Esophagus muscularis mucosa (tissue), 4 donors: Measurements from ENCODE around the gene FAM133A. TPM values are rescaled to one million over a fixed set of nuclear protein-coding genes. Genes with fewer than 3 reads are reported as not detected.

Experiments used
- DNase-seq: peaks from one replicate; pipeline ENCODE4 v3.0.0-alpha.2; 2017; ENCODE audit errors: extremely low spot score
- H3K27ac ChIP-seq, 4 donors: fragments of 200-600 bp; sonication (generic); replicated peaks in 1 of 4; 1 replicate in 3 of 4; 2 replicates in 1 of 4; pipeline ENCODE4 v1.5.1; 2016 to 2019; ENCODE audit warnings: mild to moderate bottlenecking in 1 of 4
- H3K27me3 ChIP-seq, 4 donors: fragments of 200-600 bp; sonication (generic); one replicate each; pipeline versions ENCODE4 v1.5.1 to v1.6.0; 2016 to 2019
- H3K36me3 ChIP-seq, 4 donors: fragments of 200-600 bp; sonication (generic); one replicate each; pipeline ENCODE4 v1.5.1; 2016 to 2019
- H3K4me1 ChIP-seq, 4 donors: fragments of 200-600 bp; sonication (generic); one replicate each; pipeline ENCODE4 v1.5.1; 2016 to 2019
- H3K4me3 ChIP-seq, 4 donors: fragments of 200-600 bp; sonication (generic); 1 replicate in 2 of 4; 2 replicates in 2 of 4; pipeline ENCODE4 v1.5.1; 2016 to 2019; ENCODE audit warnings: mild to moderate bottlenecking in 4 of 4, moderate library complexity in 1 of 4
- H3K9me3 ChIP-seq, 4 donors: fragments of 200-600 bp; sonication (generic); 1 replicate in 3 of 4; 2 replicates in 1 of 4; pipeline ENCODE4 v1.5.1; 2016 to 2019
- CTCF ChIP-seq, 3 experiments: fragments of 200-600 bp in 2 of 3; fragments of 450-650 bp in 1 of 3; sonication (generic) in 2 of 3; IDR thresholded peaks; one replicate each; pipeline ENCODE4 v1.5.1; 2017 to 2019; ENCODE audit warnings: antibody characterized with exemption in 3 of 3, mild to moderate bottlenecking in 2 of 3, moderate library complexity in 1 of 3
- EP300 ChIP-seq: sonication (generic); formaldehyde crosslinking; IDR thresholded peaks from one replicate; pipeline ENCODE4 v1.6.1; 2017; ENCODE audit warnings: antibody characterized with exemption
- POLR2A ChIP-seq: fragments of 450-650 bp; IDR thresholded peaks from one replicate; pipeline ENCODE4 v1.6.1; 2017; ENCODE audit warnings: antibody characterized with exemption, moderate library complexity, mild to moderate bottlenecking, low read depth
- POLR2AphosphoS5 ChIP-seq, 2 donors: sonication (generic); formaldehyde crosslinking; IDR thresholded peaks; one replicate each; pipeline ENCODE4 v1.6.1; 2017; ENCODE audit warnings: antibody characterized with exemption in 2 of 2
- WGBS: methylation state at CpG from one replicate; pipeline ENCODE4 v1.1.5; 2018; 5-methylcytosine and 5-hydroxymethylcytosine counted together
- intact Hi-C: fragments of 100-400 bp; cut with DNase I; formaldehyde crosslinking; loops from one replicate; pipeline ENCODE4 v1.15.1; 2023
- total RNA-seq, 4 donors: library from RNA; depleted of rRNA; stranded (reverse); fragments of >200 nt; gene quantifications; one replicate each; pipeline versions ENCODE4 v1.1.0 to v1.2.1, GENCODE V29; 2016

The FAM133A gene
- total RNA-seq, 4 donors from 2014 or later = not detected

DNA sequence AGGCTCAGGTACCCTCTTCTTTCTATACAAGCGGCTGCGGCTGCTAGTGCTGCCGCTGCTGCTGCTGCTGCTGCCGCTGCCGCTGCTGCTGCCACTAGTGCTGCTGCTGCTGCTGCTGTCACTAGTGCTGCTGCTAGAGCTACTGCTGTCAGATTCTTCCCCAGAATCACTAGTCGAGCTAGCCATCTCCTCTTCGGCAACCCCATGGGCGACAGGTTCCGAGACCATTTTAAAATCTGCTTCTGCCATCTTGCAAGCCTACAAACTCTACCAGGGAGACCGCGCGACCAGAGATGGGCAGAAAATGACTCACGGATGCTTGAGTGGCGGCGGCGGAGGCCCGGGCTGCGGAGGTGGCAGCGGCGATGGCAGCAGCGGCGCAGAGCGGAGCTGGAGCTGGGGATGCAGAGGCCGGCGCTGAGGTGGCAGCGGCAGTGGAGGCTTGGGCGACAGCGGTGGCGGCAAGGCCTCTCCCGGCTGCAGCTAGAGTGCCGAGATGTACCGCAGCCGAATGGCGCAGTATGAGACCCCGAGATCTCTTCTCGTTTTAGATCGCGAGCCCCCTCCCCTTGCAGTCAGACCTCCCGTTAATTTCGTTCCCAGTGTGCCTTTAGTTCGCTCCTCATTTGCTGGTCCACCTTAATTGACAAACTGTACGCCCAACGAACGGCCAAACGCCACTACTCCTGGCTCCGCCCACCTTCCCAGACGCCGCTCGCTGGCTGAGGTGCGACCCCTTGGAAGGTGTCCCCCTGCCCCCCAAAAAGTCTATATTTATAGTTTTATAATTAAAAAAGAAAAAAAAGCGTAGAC, 744 bp upstream of the FAM133A start, which contains the start of gene NAP1L3:
Gene NAP1L3, minus strand, starts transcription at position 523 of the 813 bp plus-strand sequence. Its CDS starts 274 bp downstream, at position 249.
- Histone ChIP-seq H3K4me3 (peak within 1 kb of the TSS; percentile 60 to 72 (median 63)), H3K27ac (peak within 1 kb of the TSS; percentile 71 to 79 (median 76)), H3K9me3 (no peaks in the 10 kb centered on the region), H3K4me1 (peaks cover 0 to 22% (median 7%) of the 10 kb centered on the region in 4 donors), H3K36me3 (no peaks in the 10 kb centered on the region), H3K27me3 (peaks cover 0 to 9% (median 0%) of the 10 kb centered on the region in 4 donors)
- TF ChIP-seq POLR2A = no peak
- DNase-seq = no peak
- intact Hi-C loops = no loop called here
- under 1% methylated on average over 26 of the region's 51 CpGs for WGBS

DNA sequence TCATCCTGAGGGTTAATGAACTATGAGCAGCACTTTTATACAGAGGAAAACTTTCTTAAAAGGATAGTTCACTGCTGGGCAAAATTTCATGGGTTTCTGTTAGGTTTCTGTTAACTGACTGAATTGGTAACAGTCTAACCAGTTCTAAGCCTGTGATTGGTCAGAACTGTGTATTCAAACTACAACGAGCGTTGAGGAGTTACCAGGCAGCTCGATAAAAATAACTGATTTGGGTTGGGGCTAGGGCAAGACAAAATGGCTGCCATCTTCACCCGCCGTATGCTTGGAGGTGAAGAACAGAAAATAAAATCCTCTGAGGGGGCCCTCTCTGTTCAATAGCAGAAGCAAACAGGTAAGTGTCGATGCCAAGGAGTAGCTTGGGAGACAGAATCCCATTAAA, 22.0 kb downstream of the FAM133A start:
- no peaks in the 10 kb centered on the region for H3K9me3 ChIP-seq
- H3K4me1 ChIP-seq = no peaks in the 10 kb centered on the region
- 95% methylated on average over 6 of the region's 6 CpGs for WGBS
- no peak for DNase-seq
- H3K36me3 ChIP-seq = no peaks in the 10 kb centered on the region
- no peak overlapping the region for H3K27ac ChIP-seq
- no peak overlapping the region for H3K4me3 ChIP-seq
- intact Hi-C loops = no loop called here
- no peak for TF ChIP-seq POLR2AphosphoS5 (IDR thresholded peaks at IDR 0.05)
- no peak for TF ChIP-seq EP300
- no peak for TF ChIP-seq POLR2A
- TF ChIP-seq CTCF (IDR thresholded peaks at IDR 0.05) = no peak
- no peaks in the 10 kb centered on the region for H3K27me3 ChIP-seq

DNA sequence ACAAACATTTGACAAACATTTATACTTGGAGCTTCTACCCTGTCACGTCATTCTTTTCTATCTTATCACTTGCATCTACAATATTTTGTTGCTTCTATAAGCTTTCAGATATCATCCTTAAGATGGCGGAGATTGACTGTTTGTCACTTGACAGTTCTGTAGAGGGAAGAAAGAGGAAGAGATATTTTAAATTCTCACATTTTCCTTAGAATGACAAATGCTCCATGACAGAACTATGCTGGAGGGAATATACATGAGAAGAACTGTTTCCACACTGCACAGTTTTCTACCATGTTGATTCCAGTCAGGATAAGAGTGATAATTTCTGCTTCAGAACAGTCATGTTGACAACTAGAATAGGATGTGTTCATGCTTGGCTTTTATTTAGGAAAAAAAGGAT, 29.7 kb downstream of the FAM133A start:
- Histone ChIP-seq H3K9me3 (no peaks in the 10 kb centered on the region), H3K4me1 (no peaks in the 10 kb centered on the region), H3K36me3 (no peaks in the 10 kb centered on the region), H3K27me3 (no peaks in the 10 kb centered on the region), H3K27ac (no peak overlapping the region), H3K4me3 (no peak overlapping the region)
- TF ChIP-seq POLR2AphosphoS5 (IDR thresholded peaks at IDR 0.05) (no peak), EP300 (no peak)
- intact Hi-C loops = no loop called here
- WGBS = 73% methylated on average over 2 of the region's 2 CpGs
- no peak for DNase-seq

DNA sequence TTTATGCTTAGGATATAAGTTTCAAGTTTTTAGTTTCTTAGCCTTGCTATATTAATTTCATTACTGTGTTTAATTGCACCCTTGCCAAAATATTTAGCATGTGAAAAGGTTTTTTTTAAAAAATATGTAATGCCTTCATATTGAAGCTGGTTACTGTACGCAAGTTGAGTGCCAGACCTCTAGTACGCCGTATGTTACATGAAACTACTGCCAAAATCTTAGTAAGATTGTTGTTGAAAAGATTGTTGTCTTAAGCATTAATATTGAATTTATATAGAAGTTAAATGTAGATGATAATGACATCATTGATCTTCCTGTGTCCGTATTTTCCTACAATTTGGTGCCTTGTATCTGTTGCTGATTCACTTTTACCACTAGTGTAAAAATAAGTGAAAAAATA, 37.1 kb downstream of the FAM133A start:
- WGBS = 75% methylated on average over 4 of the region's 4 CpGs
- intact Hi-C loops = no loop called here
- no peak overlapping the region for H3K4me3 ChIP-seq

GRCh38 chrX:93741811-93742210, 67.8 kb downstream of the FAM133A start:
- Histone ChIP-seq H3K9me3 (no peaks in the 10 kb centered on the region), H3K36me3 (no peaks in the 10 kb centered on the region), H3K27ac (no peak overlapping the region), H3K27me3 (no peaks in the 10 kb centered on the region), H3K4me3 (no peak overlapping the region), H3K4me1 (no peaks in the 10 kb centered on the region)
- intact Hi-C loops = no loop called here
- TF ChIP-seq POLR2A = no peak
- TF ChIP-seq CTCF (IDR thresholded peaks at IDR 0.05) = no peak
- no peak for DNase-seq

More for the DNA sequence above, 37.1 kb downstream of the FAM133A start:
- Histone ChIP-seq H3K36me3 (no peaks in the 10 kb centered on the region), H3K27ac (no peak overlapping the region), H3K4me1 (no peaks in the 10 kb centered on the region), H3K27me3 (no peaks in the 10 kb centered on the region), H3K9me3 (no peaks in the 10 kb centered on the region)
- no peak for TF ChIP-seq POLR2A
- no peak for TF ChIP-seq CTCF (IDR thresholded peaks at IDR 0.05)
- no peak for TF ChIP-seq EP300
- TF ChIP-seq POLR2AphosphoS5 (IDR thresholded peaks at IDR 0.05) = no peak
- no peak for DNase-seq

DNA sequence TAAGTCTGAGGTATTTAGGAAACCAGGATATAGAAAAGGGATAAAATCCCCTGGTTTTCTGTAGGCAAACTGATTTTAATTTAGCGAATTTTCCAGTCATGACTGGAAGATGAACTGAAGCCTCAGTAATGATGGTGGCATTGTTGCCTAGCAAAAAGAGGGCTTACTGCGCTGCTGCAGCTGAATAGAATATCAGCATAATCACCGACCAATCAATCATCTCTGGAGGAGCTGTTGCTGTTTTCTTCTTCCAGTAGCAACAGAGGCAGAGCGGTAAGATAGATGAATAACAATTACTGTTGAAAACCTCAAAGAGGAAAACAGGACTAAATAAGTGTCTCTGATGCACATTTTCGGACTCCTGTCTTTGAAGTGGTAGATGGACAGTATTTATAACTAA, 86.2 kb downstream of the FAM133A start:
- no peaks in the 10 kb centered on the region for H3K27me3 ChIP-seq
- WGBS = 75% methylated on average over 5 of the region's 5 CpGs
- no peak overlapping the region for H3K27ac ChIP-seq

More for the DNA sequence above, 86.2 kb downstream of the FAM133A start:
- Histone ChIP-seq H3K4me1 (no peaks in the 10 kb centered on the region), H3K4me3 (no peak overlapping the region), H3K36me3 (no peaks in the 10 kb centered on the region), H3K9me3 (no peaks in the 10 kb centered on the region)
- TF ChIP-seq CTCF (IDR thresholded peaks at IDR 0.05) = no peak
- intact Hi-C loops = no loop called here
- no peak for DNase-seq
